B cell (primary cell): ENCODE results near the gene CCDC85C. TPM values are rescaled to one million over a fixed set of nuclear protein-coding genes. Genes with fewer than 3 reads are reported as not detected.

ENCODE experiments used
- ATAC-seq: fragments of 200-7000 bp; cut with Tn5 transposase; one replicate; pipeline ENCODE4 v1.10.0; 2021; ENCODE audit warnings: low read depth, mild to moderate bottlenecking, moderate number of reproducible peaks, moderate library complexity
- CTCF ChIA-PET: fragments of 350-600 bp; sonication (Branson Sonifier 250); formaldehyde crosslinking; loops from one replicate; lab custom pipeline; 2021; ENCODE audit warnings: antibody characterized with exemption, inconsistent platforms; lab: Charles Lee
- POLR2A ChIA-PET: fragments of 350-600 bp; sonication (Branson Sonifier 250); formaldehyde crosslinking; loops from one replicate; lab custom pipeline; 2021; ENCODE audit warnings: antibody characterized with exemption; lab: Charles Lee
- DNase-seq: peaks from one replicate; pipeline ENCODE4 v3.0.0; 2013
- H2AFZ ChIP-seq: 2 replicates; pipeline ENCODE4 v1.6.1; 2012; ENCODE audit warnings: mild to moderate bottlenecking, low read depth, low read length; ENCODE audit not compliant: insufficient read depth, poor library complexity, severe bottlenecking
- H3K27ac ChIP-seq, 2 donors: 1 replicate in 1 of 2; 2 replicates in 1 of 2; pipeline ENCODE4 v1.5.1; 2012 to 2013; ENCODE audit warnings: low read length in 2 of 2, mild to moderate bottlenecking in 2 of 2, moderate library complexity in 1 of 2
- H3K27me3 ChIP-seq, 4 experiments: fragments of 200-600 bp in 1 of 4; sonication (generic) in 1 of 4; replicated peaks in 1 of 4; 1 replicate in 2 of 4; 2 replicates in 2 of 4; pipeline versions ENCODE4 v1.6.1 to v1.7.0; 2013 to 2016; ENCODE audit warnings: low read length in 3 of 4, mild to moderate bottlenecking in 2 of 4, mixed read lengths in 1 of 4, moderate library complexity in 1 of 4; ENCODE audit not compliant: insufficient read depth in 4 of 4, control insufficient read depth in 3 of 4; ENCODE audit errors: control extremely low read depth in 1 of 4
- H3K36me3 ChIP-seq, 2 experiments: replicated peaks in 1 of 2; 1 replicate in 1 of 2; 2 replicates in 1 of 2; pipeline versions ENCODE4 v1.6.1 to v1.7.1; 2013; ENCODE audit warnings: low read length in 1 of 2; ENCODE audit not compliant: insufficient read depth in 2 of 2, control insufficient read depth in 1 of 2; ENCODE audit errors: control extremely low read depth in 1 of 2, extremely low read depth in 1 of 2
- H3K4me1 ChIP-seq, 2 donors: fragments of 200-600 bp in 1 of 2; sonication (generic) in 1 of 2; 1 replicate in 1 of 2; 2 replicates in 1 of 2; pipeline versions ENCODE4 v1.5.1 to v1.6.1; 2013 to 2017; ENCODE audit warnings: low read length in 2 of 2; ENCODE audit not compliant: control insufficient read depth in 2 of 2, insufficient read depth in 2 of 2
- H3K4me2 ChIP-seq: replicated peaks from 2 replicates; pipeline ENCODE3; 2012; ENCODE audit warnings: mild to moderate bottlenecking, low read depth, low read length; ENCODE audit not compliant: poor library complexity, severe bottlenecking
- H3K4me3 ChIP-seq, 5 experiments: fragments of 200-600 bp in 1 of 5; sonication (generic) in 1 of 5; 1 replicate in 3 of 5; 2 replicates in 2 of 5; pipeline versions ENCODE4 v1.5.1 to v1.7.0; 2011 to 2016; ENCODE audit warnings: low read length in 4 of 5, mild to moderate bottlenecking in 4 of 5, low read depth in 2 of 5, control low read depth in 1 of 5, moderate library complexity in 1 of 5; ENCODE audit not compliant: insufficient read depth in 1 of 5; ENCODE audit errors: control extremely low read depth in 1 of 5, extremely low read depth in 1 of 5
- H3K79me2 ChIP-seq: fragments of 200-600 bp; sonication (generic); one replicate; pipeline ENCODE4 v1.6.0; 2016; ENCODE audit warnings: low read length; ENCODE audit not compliant: control insufficient read depth, insufficient read depth
- H3K9ac ChIP-seq: fragments of 200-600 bp; sonication (generic); 2 replicates; pipeline ENCODE4 v1.6.1; 2017; ENCODE audit warnings: mild to moderate bottlenecking, low read length, moderate library complexity
- H3K9me3 ChIP-seq, 3 donors: one replicate each; pipeline versions ENCODE4 v1.6.1 to v1.7.1; 2013; ENCODE audit warnings: low read length in 2 of 3; ENCODE audit not compliant: control insufficient read depth in 2 of 3, insufficient read depth in 1 of 3; ENCODE audit errors: control extremely low read depth in 1 of 3
- H4K20me1 ChIP-seq: 2 replicates; pipeline ENCODE4 v1.6.0; 2012; ENCODE audit warnings: mild to moderate bottlenecking, low read length; ENCODE audit not compliant: insufficient read depth, control insufficient read depth, poor library complexity, severe bottlenecking
- H3K27ac Mint-ChIP-seq: one replicate; pipeline ENCODE4 v1.8.0; 2021; ENCODE audit warnings: mixed read lengths
- H3K27me3 Mint-ChIP-seq: one replicate; pipeline ENCODE4 v1.8.0; 2021; ENCODE audit warnings: mixed read lengths
- H3K4me1 Mint-ChIP-seq: one replicate; pipeline ENCODE4 v1.8.0; 2021; ENCODE audit warnings: mixed read lengths
- H3K4me3 Mint-ChIP-seq: one replicate; pipeline ENCODE4 v1.8.0; 2021; ENCODE audit warnings: mixed read lengths
- H3K9me3 Mint-ChIP-seq: one replicate; pipeline ENCODE4 v1.8.0; 2022; ENCODE audit warnings: mixed read lengths; ENCODE audit not compliant: insufficient read depth
- EZH2 ChIP-seq: IDR thresholded peaks from 2 replicates; pipeline ENCODE4 v1.6.1; 2012; ENCODE audit warnings: borderline replicate concordance, low read depth, mild to moderate bottlenecking, moderate library complexity, low read length; ENCODE audit not compliant: insufficient read depth, poor library complexity, severe bottlenecking
- WGBS: methylation state at CpG from one replicate; pipeline ENCODE4 v1.1.5; 2013; ENCODE audit warnings: missing lambda C conversion rate; ENCODE audit not compliant: insufficient coverage; 5-methylcytosine and 5-hydroxymethylcytosine counted together
- intact Hi-C: fragments of 100-400 bp; cut with micrococcal nuclease; formaldehyde crosslinking; loops from one replicate; pipeline ENCODE4 v1.10.0; 2022
- polyA plus RNA-seq: library from polyadenylated mRNA; depleted of rRNA; stranded (reverse); fragments of >200 nt; gene quantifications from 2 replicates; pipeline ENCODE4 v1.2.3, GENCODE V29; 2012
- total RNA-seq, 2 donors: library from RNA; stranded (reverse); fragments of 120-200 nt in 1 of 2; gene quantifications; 1 replicate in 1 of 2; 2 replicates in 1 of 2; pipeline versions ENCODE4 v1.2.3 to v1.2.4, GENCODE V29; 2013 to 2022
- TF ChIP-seq, protein P1 (sequence below): fragments of 200-600 bp; IDR thresholded peaks from one replicate; pipeline ENCODE4 v1.8.0; 2022; ENCODE audit warnings: antibody characterized with exemption, mild to moderate bottlenecking

CCDC85C gene
- total and polyA plus RNA-seq, 2 donors (not counting 1 experiment from before 2014, with no cell fraction given): 0.52 to 2.7 TPM

DNA sequence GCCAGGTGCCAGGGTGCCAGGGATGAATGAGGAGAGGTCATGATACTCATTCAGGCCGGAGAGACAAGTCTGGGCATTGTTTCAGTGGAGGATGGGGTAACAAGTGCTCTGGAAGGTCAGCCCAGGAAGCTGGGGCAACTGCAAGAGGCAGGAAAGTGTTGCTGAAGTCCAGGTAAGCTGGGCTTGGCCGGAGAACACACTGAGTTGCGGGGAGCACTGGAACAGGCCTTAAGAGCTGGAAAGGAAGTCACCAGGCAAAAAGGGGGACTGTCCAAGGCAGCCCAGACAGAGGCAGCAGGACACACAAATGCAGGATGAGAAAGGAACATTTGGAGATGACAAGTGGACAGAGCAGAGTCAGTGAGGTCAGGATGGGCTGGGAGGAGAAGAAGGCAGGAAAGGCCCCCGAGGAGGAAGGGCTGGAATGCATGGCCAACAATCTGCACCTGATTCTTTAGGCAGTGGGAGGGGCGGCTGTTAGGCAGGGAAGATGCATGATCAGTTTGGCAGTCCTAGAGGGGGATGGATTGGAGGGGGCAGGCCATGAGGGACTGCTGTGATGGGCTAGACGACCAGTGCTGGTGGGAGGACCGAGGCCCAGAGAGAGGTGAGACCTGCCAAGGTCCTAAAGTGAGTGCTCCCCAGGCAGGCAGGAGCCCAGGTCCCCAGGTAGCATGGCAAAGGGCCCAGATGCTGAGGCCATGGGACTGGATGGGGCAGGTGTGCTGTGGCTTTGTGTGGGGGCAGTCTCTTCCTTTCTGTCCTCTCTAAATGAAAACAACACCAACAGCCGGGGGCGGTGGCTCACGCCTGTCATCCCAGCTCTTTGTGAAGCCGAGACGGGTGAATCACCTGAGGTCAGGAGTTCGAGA is 23.7 kb upstream of the CCDC85C start:
- TF ChIP-seq, protein P1, sequence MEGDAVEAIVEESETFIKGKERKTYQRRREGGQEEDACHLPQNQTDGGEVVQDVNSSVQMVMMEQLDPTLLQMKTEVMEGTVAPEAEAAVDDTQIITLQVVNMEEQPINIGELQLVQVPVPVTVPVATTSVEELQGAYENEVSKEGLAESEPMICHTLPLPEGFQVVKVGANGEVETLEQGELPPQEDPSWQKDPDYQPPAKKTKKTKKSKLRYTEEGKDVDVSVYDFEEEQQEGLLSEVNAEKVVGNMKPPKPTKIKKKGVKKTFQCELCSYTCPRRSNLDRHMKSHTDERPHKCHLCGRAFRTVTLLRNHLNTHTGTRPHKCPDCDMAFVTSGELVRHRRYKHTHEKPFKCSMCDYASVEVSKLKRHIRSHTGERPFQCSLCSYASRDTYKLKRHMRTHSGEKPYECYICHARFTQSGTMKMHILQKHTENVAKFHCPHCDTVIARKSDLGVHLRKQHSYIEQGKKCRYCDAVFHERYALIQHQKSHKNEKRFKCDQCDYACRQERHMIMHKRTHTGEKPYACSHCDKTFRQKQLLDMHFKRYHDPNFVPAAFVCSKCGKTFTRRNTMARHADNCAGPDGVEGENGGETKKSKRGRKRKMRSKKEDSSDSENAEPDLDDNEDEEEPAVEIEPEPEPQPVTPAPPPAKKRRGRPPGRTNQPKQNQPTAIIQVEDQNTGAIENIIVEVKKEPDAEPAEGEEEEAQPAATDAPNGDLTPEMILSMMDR: no peak
- TF ChIP-seq EZH2: no peak
- peaks cover 2% of the 10 kb centered on the region for H3K4me1 Mint-ChIP-seq
- Histone ChIP-seq H3K36me3 (no peaks in the 10 kb centered on the region), H3K4me2 (no peak overlapping the region), H4K20me1 (no peaks in the 10 kb centered on the region), H3K4me1 (peaks cover 0 to 4% of the 10 kb centered on the region in 2 donors), H2AFZ (no peak overlapping the region), H3K79me2 (no peaks in the 10 kb centered on the region), H3K9me3 (no peaks in the 10 kb centered on the region), H3K27me3 (peaks cover 0 to 17% (median 0%) of the 10 kb centered on the region in 4 experiments), H3K9ac (no peak overlapping the region), H3K4me3 (no peak overlapping the region), H3K27ac (no peak overlapping the region)
- H3K9me3 Mint-ChIP-seq: no peaks in the 10 kb centered on the region
- no peak overlapping the region for H3K4me3 Mint-ChIP-seq
- POLR2A ChIA-PET: no interaction called here
- H3K27ac Mint-ChIP-seq: no peak overlapping the region
- intact Hi-C loops: no loop called here
- ATAC-seq (no peak), DNase-seq (no peak)
- CTCF ChIA-PET: interaction anchor here (0.7 to 1.2 kb wide), 10 partner anchors 22 to 234 kb away, joined by 3 to 6 read pairs (median 4); partner anchors contain the start of gene CCDC85C
- H3K27me3 Mint-ChIP-seq: peaks cover 41% of the 10 kb centered on the region
- WGBS: 76% methylated on average over 12 of the region's 13 CpGs

DNA sequence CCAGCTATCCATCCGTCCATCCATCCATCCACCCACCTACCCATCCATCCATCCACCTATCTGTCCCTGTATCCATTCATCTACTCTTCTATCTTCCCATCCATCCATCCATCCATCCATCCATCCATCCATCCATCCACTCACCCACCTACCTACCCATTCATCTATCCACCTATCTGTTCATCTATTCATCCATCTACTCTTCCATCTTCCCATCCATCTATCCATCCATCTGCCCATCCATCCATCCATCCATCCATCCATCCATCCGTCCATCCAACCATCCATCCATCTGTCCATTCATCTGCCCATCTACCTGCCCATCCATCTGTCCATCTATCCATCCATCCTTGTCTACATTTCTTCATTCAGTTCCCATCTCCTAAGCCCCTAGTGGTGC is 23.1 kb upstream of the CCDC85C start:
- no peak overlapping the region for H3K9ac ChIP-seq
- no peak overlapping the region for H3K27ac ChIP-seq
- Mint-ChIP-seq H3K4me1 (no peaks in the 10 kb centered on the region), H3K9me3 (no peaks in the 10 kb centered on the region), H3K27ac (no peak overlapping the region), H3K4me3 (no peak overlapping the region), H3K27me3 (peaks cover 42% of the 10 kb centered on the region)
- no peak overlapping the region for H2AFZ ChIP-seq
- H3K4me2 ChIP-seq: no peak overlapping the region
- ATAC-seq: no peak
- peaks cover 0 to 19% (median 0%) of the 10 kb centered on the region in 4 experiments for H3K27me3 ChIP-seq
- no peak for DNase-seq
- H3K4me1 ChIP-seq: peaks cover 0 to 4% of the 10 kb centered on the region in 2 donors
- intact Hi-C loops: no loop called here
- CTCF ChIA-PET: no interaction called here
- WGBS: 59% methylated on average over 2 of the region's 2 CpGs
- H3K36me3 ChIP-seq: no peaks in the 10 kb centered on the region
- H3K79me2 ChIP-seq: no peaks in the 10 kb centered on the region
- POLR2A ChIA-PET: no interaction called here
- TF ChIP-seq, protein P1: no peak
- TF ChIP-seq EZH2: no peak
- H3K9me3 ChIP-seq: no peaks in the 10 kb centered on the region
- no peaks in the 10 kb centered on the region for H4K20me1 ChIP-seq
- H3K4me3 ChIP-seq: no peak overlapping the region
